ENCODE data around the gene NBPF20.
"Not testable (repeated sequence)": the region's sequence is repeated elsewhere in the genome, so short reads cannot be mapped to it uniquely, and the experiment has no call there.

- not testable (repeated sequence) for TF ChIP-seq EZH2 (IDR thresholded peaks at IDR 0.05; ENCODE audit: borderline replicate concordance, insufficient read depth, low read length, poor library complexity, severe bottlenecking); SMC3 (conservative IDR thresholded peaks at IDR 0.05; ENCODE audit: poor library complexity); RAD21 (conservative IDR thresholded peaks at IDR 0.05); EP300 (conservative IDR thresholded peaks at IDR 0.05; ENCODE audit: poor library complexity, severe bottlenecking); TAF1 (IDR thresholded peaks at IDR 0.05; ENCODE audit: low read depth)
- TF ChIP-seq, protein P1, sequence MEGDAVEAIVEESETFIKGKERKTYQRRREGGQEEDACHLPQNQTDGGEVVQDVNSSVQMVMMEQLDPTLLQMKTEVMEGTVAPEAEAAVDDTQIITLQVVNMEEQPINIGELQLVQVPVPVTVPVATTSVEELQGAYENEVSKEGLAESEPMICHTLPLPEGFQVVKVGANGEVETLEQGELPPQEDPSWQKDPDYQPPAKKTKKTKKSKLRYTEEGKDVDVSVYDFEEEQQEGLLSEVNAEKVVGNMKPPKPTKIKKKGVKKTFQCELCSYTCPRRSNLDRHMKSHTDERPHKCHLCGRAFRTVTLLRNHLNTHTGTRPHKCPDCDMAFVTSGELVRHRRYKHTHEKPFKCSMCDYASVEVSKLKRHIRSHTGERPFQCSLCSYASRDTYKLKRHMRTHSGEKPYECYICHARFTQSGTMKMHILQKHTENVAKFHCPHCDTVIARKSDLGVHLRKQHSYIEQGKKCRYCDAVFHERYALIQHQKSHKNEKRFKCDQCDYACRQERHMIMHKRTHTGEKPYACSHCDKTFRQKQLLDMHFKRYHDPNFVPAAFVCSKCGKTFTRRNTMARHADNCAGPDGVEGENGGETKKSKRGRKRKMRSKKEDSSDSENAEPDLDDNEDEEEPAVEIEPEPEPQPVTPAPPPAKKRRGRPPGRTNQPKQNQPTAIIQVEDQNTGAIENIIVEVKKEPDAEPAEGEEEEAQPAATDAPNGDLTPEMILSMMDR (IDR thresholded peaks at IDR 0.05; ENCODE audit: poor library complexity, severe bottlenecking) = not testable (repeated sequence)
- TF ChIP-seq, protein P2, sequence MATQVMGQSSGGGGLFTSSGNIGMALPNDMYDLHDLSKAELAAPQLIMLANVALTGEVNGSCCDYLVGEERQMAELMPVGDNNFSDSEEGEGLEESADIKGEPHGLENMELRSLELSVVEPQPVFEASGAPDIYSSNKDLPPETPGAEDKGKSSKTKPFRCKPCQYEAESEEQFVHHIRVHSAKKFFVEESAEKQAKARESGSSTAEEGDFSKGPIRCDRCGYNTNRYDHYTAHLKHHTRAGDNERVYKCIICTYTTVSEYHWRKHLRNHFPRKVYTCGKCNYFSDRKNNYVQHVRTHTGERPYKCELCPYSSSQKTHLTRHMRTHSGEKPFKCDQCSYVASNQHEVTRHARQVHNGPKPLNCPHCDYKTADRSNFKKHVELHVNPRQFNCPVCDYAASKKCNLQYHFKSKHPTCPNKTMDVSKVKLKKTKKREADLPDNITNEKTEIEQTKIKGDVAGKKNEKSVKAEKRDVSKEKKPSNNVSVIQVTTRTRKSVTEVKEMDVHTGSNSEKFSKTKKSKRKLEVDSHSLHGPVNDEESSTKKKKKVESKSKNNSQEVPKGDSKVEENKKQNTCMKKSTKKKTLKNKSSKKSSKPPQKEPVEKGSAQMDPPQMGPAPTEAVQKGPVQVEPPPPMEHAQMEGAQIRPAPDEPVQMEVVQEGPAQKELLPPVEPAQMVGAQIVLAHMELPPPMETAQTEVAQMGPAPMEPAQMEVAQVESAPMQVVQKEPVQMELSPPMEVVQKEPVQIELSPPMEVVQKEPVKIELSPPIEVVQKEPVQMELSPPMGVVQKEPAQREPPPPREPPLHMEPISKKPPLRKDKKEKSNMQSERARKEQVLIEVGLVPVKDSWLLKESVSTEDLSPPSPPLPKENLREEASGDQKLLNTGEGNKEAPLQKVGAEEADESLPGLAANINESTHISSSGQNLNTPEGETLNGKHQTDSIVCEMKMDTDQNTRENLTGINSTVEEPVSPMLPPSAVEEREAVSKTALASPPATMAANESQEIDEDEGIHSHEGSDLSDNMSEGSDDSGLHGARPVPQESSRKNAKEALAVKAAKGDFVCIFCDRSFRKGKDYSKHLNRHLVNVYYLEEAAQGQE (IDR thresholded peaks at IDR 0.05; ENCODE audit: borderline replicate concordance) = not testable (repeated sequence)
Measured at GRCh38 chr1:145472731-145473130, 47.3 kb upstream of the NBPF20 start.

Data from neural cell (in vitro differentiated cells).